GM23338 (cell line): ENCODE measurements around the gene UNK.

Experiments
- CREB1 ChIP-seq: fragments of 250-450 bp; sonication (Bioruptor Pico); IDR thresholded peaks from 2 replicates; pipeline ENCODE4 v1.5.0; 2020; ENCODE audit warnings: low read depth, mild to moderate bottlenecking, moderate library complexity
- CTCF ChIP-seq, 2 experiments: fragments of 200-600 bp in 1 of 2; sonication (generic) in 1 of 2; conservative IDR thresholded peaks; 2 replicates each; pipeline versions ENCODE4 v1.5.1 to v1.6.1; 2016 to 2017; ENCODE audit warnings: antibody characterized with exemption in 2 of 2, low read depth in 2 of 2, mild to moderate bottlenecking in 2 of 2, moderate library complexity in 1 of 2
- ETS1 ChIP-seq: IDR thresholded peaks from 2 replicates; pipeline ENCODE4 v1.6.1; 2016; ENCODE audit warnings: antibody characterized with exemption
- EZH2 ChIP-seq: fragments of 200-600 bp; sonication (generic); IDR thresholded peaks from one replicate; pipeline ENCODE4 v1.8.0; 2017; ENCODE audit warnings: antibody characterized with exemption, mild to moderate bottlenecking, low read depth; ENCODE audit not compliant: unreplicated experiment
- POLR2AphosphoS5 ChIP-seq: IDR thresholded peaks from 2 replicates; pipeline ENCODE4 v1.6.1; 2016; ENCODE audit warnings: antibody characterized with exemption, low read depth
- REST ChIP-seq: IDR thresholded peaks from one replicate; pipeline ENCODE4 v1.6.1; 2018; ENCODE audit warnings: antibody characterized with exemption; ENCODE audit not compliant: unreplicated experiment

GRCh38 chr17:75762513-75763268 is 21.9 kb upstream of the UNK start:
- no peak for TF ChIP-seq CTCF (conservative IDR thresholded peaks at IDR 0.05; ENCODE audit: low read depth in 2 of 2)
- no peak for TF ChIP-seq CREB1
- no peak for TF ChIP-seq EZH2
- TF ChIP-seq POLR2AphosphoS5, result no peak
- no peak for TF ChIP-seq REST
- TF ChIP-seq ETS1, result no peak
